ENCODE data around the gene STX18.
"Not testable (repeated sequence)": the region's sequence is repeated elsewhere in the genome, so short reads cannot be mapped to it uniquely, and the experiment has no call there.

Gene STX18

DNA sequence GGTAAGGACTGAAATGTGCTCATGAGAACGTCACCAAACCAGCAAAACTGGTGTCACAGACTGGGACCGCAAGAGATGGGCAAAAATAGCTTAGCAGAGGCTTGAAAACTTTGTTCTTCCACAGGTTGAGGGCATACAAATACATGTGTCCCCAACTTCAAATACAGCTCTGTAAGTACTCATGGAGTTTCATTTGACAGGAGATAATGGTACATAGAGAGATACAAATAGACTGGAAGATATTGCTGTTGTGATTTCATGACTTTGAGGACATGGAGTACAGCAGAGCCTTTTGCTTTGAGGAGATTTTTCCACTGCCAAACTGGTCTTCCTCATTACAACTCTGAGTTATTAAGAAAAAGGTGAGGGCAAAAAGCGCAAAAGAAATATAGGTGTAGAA, 70.7 kb downstream of the STX18 start:
- no peak overlapping the region for H3K4me3 ChIP-seq (ENCODE audit: low read depth, low read length)
- H3K36me3 ChIP-seq (replicated peaks) = peaks cover 9% of the 10 kb centered on the region
- H3K27me3 ChIP-seq (replicated peaks) = no peaks in the 10 kb centered on the region
- in situ Hi-C loops (cut with HindIII; ENCODE audit: low pct_ligation_motif_present, low sequenced_read_pairs) = no loop called here
- H3K27ac ChIP-seq = no peak overlapping the region
- DNase-seq = no peak
- TF ChIP-seq CTCF (IDR thresholded peaks at IDR 0.05; ENCODE audit: low read depth, low read length, missing control alignments) = no peak

DNA sequence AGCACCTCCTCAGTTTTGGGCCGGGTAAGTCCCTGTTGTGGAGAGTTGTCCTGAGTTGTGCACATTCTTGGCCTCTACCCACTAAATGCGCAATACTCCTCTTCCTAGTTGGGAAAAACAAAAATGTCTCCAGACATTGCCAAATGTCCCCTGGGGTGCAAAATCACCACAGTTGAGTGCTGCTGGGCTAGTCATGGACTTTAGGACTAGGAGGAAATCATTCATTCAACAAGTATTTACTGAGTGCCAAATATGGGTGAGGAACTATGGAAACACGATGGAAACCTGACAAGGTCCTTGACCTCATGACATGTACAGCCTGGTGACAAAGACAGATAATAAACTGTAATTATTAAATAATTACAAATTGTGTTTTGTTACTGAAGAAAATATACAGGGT, 71.6 kb downstream of the STX18 start:
- DNase-seq = no peak
- Histone ChIP-seq H3K27me3 (replicated peaks) (no peaks in the 10 kb centered on the region), H3K4me3 (ENCODE audit: low read depth, low read length) (no peak overlapping the region), H3K27ac (no peak overlapping the region), H3K36me3 (replicated peaks) (peaks cover 12% of the 10 kb centered on the region)
- TF ChIP-seq CTCF (IDR thresholded peaks at IDR 0.05; ENCODE audit: low read depth, low read length, missing control alignments) = no peak
- in situ Hi-C loops (cut with HindIII; ENCODE audit: low pct_ligation_motif_present, low sequenced_read_pairs) = no loop called here

DNA sequence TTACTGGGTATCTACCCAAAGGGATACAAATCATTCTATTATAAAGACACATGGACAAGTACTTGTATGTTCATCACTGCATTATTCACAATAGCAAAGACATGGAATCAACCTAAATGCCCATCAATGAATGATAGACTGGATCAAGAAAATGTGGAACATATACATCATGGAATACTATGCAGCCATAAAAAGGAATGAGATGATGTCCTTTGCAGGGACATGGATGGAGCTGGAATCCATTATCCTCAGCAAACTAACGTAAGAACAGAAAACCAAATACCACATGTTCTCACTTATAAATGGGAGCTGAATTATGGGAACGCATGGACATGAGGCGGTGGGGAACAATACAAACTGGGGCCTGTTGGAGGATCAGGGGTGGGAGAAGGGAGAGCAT, 76.6 kb downstream of the STX18 start:
- H3K27me3 ChIP-seq (replicated peaks); in situ Hi-C loops (cut with HindIII; ENCODE audit: low pct_ligation_motif_present, low sequenced_read_pairs); H3K4me3 ChIP-seq (ENCODE audit: low read depth, low read length); H3K36me3 ChIP-seq (replicated peaks); DNase-seq; H3K27ac ChIP-seq: not testable (repeated sequence)

DNA sequence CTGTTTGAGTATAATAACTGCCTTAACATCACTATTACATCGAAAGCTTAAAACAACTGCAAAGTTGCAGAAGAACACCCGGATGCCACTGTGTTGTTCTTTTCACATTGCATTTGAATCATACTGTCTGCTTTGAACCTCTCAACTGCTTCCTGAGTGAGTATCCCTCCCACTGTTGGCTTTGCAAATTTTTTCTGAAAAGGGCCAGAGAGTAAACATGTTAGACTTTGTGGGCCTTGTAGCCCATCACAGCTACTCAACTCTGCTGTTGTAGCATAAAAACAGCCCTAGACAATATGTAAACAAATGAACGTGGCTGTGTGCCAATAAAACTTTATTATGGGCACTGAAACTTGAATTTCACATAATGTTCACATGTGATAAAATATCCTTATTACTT, 78.9 kb downstream of the STX18 start:
- peak; percentile 16 for DNase-seq
- no peak overlapping the region for H3K4me3 ChIP-seq (ENCODE audit: low read depth, low read length)
- no peaks in the 10 kb centered on the region for H3K27me3 ChIP-seq (replicated peaks)
- no peak for TF ChIP-seq CTCF (IDR thresholded peaks at IDR 0.05; ENCODE audit: low read depth, low read length, missing control alignments)
- in situ Hi-C loops (cut with HindIII; ENCODE audit: low pct_ligation_motif_present, low sequenced_read_pairs) = no loop called here
- peaks cover 5% of the 10 kb centered on the region for H3K36me3 ChIP-seq (replicated peaks)
- H3K27ac ChIP-seq = no peak overlapping the region

- no peak for TF ChIP-seq CTCF (IDR thresholded peaks at IDR 0.05; ENCODE audit: low read depth, low read length, missing control alignments)
- Histone ChIP-seq H3K36me3 (replicated peaks) (peaks cover 11% of the 10 kb centered on the region), H3K27me3 (replicated peaks) (no peaks in the 10 kb centered on the region), H3K27ac (no peak overlapping the region), H3K4me3 (ENCODE audit: low read depth, low read length) (no peak overlapping the region)
- in situ Hi-C loops (cut with HindIII; ENCODE audit: low pct_ligation_motif_present, low sequenced_read_pairs) = no loop called here
- DNase-seq = no peak
These were observed 80.0 kb downstream of the STX18 start for GRCh38 chr4:4461850-4462249.

GRCh38 chr4:4461178-4461577, 80.7 kb downstream of the STX18 start:
- H3K27me3 ChIP-seq (replicated peaks) = no peaks in the 10 kb centered on the region
- H3K4me3 ChIP-seq (ENCODE audit: low read depth, low read length) = no peak overlapping the region
- H3K27ac ChIP-seq = no peak overlapping the region
- in situ Hi-C loops (cut with HindIII; ENCODE audit: low pct_ligation_motif_present, low sequenced_read_pairs) = no loop called here
- TF ChIP-seq CTCF (IDR thresholded peaks at IDR 0.05; ENCODE audit: low read depth, low read length, missing control alignments) = no peak
- peaks cover 15% of the 10 kb centered on the region for H3K36me3 ChIP-seq (replicated peaks)
- no peak for DNase-seq

Data from brain microvascular endothelial cell (primary cell).